Measurements from ENCODE around the gene DDX43. TPM values are rescaled to one million over a fixed set of nuclear protein-coding genes. Genes with fewer than 3 reads are reported as not detected.

Gene DDX43
- total RNA-seq, 1 donor from 2014 or later = not detected

GRCh38 chr6:73418081-73418741, 23.6 kb downstream of the DDX43 start:
- Mint-ChIP-seq H3K4me1 (ENCODE audit: low read depth, unreplicated experiment) (no peaks in the 10 kb centered on the region), H3K27me3 (ENCODE audit: unreplicated experiment) (no peaks in the 10 kb centered on the region), H3K36me3 (ENCODE audit: unreplicated experiment) (no peaks in the 10 kb centered on the region), H3K9me3 (ENCODE audit: unreplicated experiment) (no peaks in the 10 kb centered on the region), H3K27ac (ENCODE audit: unreplicated experiment) (no peak overlapping the region), H3K4me3 (ENCODE audit: unreplicated experiment) (no peak overlapping the region)
- TF ChIP-seq, protein P1, sequence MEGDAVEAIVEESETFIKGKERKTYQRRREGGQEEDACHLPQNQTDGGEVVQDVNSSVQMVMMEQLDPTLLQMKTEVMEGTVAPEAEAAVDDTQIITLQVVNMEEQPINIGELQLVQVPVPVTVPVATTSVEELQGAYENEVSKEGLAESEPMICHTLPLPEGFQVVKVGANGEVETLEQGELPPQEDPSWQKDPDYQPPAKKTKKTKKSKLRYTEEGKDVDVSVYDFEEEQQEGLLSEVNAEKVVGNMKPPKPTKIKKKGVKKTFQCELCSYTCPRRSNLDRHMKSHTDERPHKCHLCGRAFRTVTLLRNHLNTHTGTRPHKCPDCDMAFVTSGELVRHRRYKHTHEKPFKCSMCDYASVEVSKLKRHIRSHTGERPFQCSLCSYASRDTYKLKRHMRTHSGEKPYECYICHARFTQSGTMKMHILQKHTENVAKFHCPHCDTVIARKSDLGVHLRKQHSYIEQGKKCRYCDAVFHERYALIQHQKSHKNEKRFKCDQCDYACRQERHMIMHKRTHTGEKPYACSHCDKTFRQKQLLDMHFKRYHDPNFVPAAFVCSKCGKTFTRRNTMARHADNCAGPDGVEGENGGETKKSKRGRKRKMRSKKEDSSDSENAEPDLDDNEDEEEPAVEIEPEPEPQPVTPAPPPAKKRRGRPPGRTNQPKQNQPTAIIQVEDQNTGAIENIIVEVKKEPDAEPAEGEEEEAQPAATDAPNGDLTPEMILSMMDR (IDR thresholded peaks at IDR 0.05; ENCODE audit: partially characterized antibody, unreplicated experiment) = no peak
- DNase-seq = no peak

GRCh38 chr6:73421534-73421933, 26.9 kb downstream of the DDX43 start:
- no peaks in the 10 kb centered on the region for H3K4me1 Mint-ChIP-seq (ENCODE audit: low read depth, unreplicated experiment)
- no peaks in the 10 kb centered on the region for H3K36me3 Mint-ChIP-seq (ENCODE audit: unreplicated experiment)
- DNase-seq = no peak
- TF ChIP-seq, protein P1 (IDR thresholded peaks at IDR 0.05; ENCODE audit: partially characterized antibody, unreplicated experiment) = no peak
- no peak overlapping the region for H3K4me3 Mint-ChIP-seq (ENCODE audit: unreplicated experiment)
- no peaks in the 10 kb centered on the region for H3K9me3 Mint-ChIP-seq (ENCODE audit: unreplicated experiment)
- no peak overlapping the region for H3K27ac Mint-ChIP-seq (ENCODE audit: unreplicated experiment)
- H3K27me3 Mint-ChIP-seq (ENCODE audit: unreplicated experiment) = no peaks in the 10 kb centered on the region

- Mint-ChIP-seq H3K27ac (ENCODE audit: unreplicated experiment) (no peak overlapping the region), H3K4me1 (ENCODE audit: low read depth, unreplicated experiment) (no peaks in the 10 kb centered on the region), H3K9me3 (ENCODE audit: unreplicated experiment) (no peaks in the 10 kb centered on the region), H3K27me3 (ENCODE audit: unreplicated experiment) (no peaks in the 10 kb centered on the region), H3K36me3 (ENCODE audit: unreplicated experiment) (no peaks in the 10 kb centered on the region), H3K4me3 (ENCODE audit: unreplicated experiment) (no peak overlapping the region)
- TF ChIP-seq, protein P1 (IDR thresholded peaks at IDR 0.05; ENCODE audit: partially characterized antibody, unreplicated experiment) = no peak
- no peak for DNase-seq
Observed at GRCh38 chr6:73435236-73435635, 40.6 kb downstream of the DDX43 start.

DNA sequence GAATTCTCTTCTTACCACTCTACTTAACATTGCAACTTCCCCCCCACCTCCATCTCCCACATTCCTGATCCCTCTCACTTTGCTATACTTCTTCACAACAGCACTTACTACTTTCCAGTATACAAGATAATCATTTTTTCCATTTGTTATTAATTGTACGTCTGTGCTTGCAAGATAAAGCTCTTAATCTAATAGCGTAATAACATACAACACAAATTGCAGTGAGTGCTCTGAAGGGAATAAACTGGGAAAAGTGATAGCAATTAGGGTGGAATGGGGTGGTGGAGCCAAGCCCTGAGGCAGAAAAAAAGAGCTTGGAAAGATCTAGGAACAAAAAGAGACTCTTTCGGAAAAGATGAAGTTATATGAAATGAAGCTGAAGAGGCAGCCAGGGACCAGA, 48.9 kb downstream of the DDX43 start:
- no peak for DNase-seq
- no peaks in the 10 kb centered on the region for H3K9me3 Mint-ChIP-seq (ENCODE audit: unreplicated experiment)
- no peaks in the 10 kb centered on the region for H3K36me3 Mint-ChIP-seq (ENCODE audit: unreplicated experiment)
- H3K4me1 Mint-ChIP-seq (ENCODE audit: low read depth, unreplicated experiment) = no peaks in the 10 kb centered on the region
- H3K4me3 Mint-ChIP-seq (ENCODE audit: unreplicated experiment) = no peak overlapping the region
- TF ChIP-seq, protein P1 (IDR thresholded peaks at IDR 0.05; ENCODE audit: partially characterized antibody, unreplicated experiment) = no peak
- peaks cover 4% of the 10 kb centered on the region for H3K27me3 Mint-ChIP-seq (ENCODE audit: unreplicated experiment)
- no peak overlapping the region for H3K27ac Mint-ChIP-seq (ENCODE audit: unreplicated experiment)

DNA sequence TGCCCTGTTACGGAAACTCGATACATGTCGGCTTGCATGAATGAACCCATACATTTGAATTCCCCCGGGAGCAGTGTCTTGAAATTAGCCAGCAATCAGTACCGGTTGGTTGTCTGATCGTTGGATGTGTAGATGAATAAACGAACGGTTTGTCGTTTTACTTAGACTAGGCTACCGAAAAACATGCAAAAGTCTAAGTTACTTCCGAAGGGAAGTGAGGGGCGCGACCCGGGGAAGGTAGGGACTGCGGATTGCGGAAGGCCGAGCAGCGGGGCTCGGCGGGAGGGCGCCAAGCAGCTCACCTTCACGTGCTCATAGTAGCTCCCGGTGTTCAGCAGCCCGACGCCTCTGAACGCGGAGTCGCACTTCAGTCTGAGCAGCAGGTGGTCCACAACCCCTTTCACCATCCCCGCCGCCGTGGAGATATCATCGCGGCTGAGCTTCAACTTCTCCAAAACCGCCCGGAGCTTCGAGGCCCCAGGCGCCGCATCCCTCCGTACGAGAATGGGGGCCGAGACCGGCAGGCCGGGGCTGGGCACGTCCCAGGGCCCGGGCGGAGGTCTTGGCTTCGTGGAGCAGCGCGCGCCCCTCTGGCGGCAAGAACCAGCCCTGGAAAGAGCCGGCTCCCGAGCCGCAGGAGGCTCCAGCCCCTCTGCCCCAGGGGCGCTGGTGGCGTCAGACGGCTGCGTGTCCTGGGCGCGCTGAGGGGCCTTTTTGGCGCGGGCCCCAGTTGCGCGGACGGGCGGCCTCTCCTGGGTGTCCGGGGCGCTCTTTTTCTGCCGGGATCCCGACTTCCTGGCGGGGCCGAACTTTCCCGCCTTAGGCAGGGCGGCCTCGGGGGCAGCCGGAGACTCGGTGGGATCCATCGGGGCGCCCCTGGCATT, 56.8 kb downstream of the DDX43 start:
- TF ChIP-seq, protein P1 (IDR thresholded peaks at IDR 0.05; ENCODE audit: partially characterized antibody, unreplicated experiment) = no peak
- peak; percentile 50 for DNase-seq
- Mint-ChIP-seq H3K9me3 (ENCODE audit: unreplicated experiment) (peaks cover 4% of the 10 kb centered on the region), H3K36me3 (ENCODE audit: unreplicated experiment) (no peaks in the 10 kb centered on the region), H3K27me3 (ENCODE audit: unreplicated experiment) (peaks cover 5% of the 10 kb centered on the region), H3K4me1 (ENCODE audit: low read depth, unreplicated experiment) (no peaks in the 10 kb centered on the region), H3K27ac (ENCODE audit: unreplicated experiment) (no peak overlapping the region), H3K4me3 (ENCODE audit: unreplicated experiment) (peak overlapping the region; percentile 86)
